A673 (cell line): ENCODE results near the gene RASSF4. TPM values are rescaled to one million over a fixed set of nuclear protein-coding genes. Genes with fewer than 3 reads are reported as not detected.

Source experiments
- BruUV-seq: library from RNA; stranded (reverse); fragments of 400-500 nt; replicated peaks from 2 replicates; lab custom pipeline; 2021; lab: Mats Ljungman, UMichigan
- CTCF ChIA-PET: fragments of 300-600 bp; sonication (Branson Sonifier 250); formaldehyde crosslinking; loops from one replicate; lab custom pipeline; 2022; ENCODE audit warnings: antibody characterized with exemption; lab: Charles Lee
- POLR2A ChIA-PET: fragments of 300-600 bp; sonication (Branson Sonifier 250); formaldehyde crosslinking; loops from one replicate; lab custom pipeline; 2022; ENCODE audit warnings: antibody characterized with exemption; ENCODE audit not compliant: low non-redundant PET; lab: Charles Lee
- DNase-seq: peaks from one replicate; pipeline ENCODE4 v3.0.0-alpha.2; 2015; ENCODE audit warnings: low spot score
- H3K27ac ChIP-seq: fragments of 200-600 bp; sonication (generic); 2 replicates; pipeline ENCODE4 v1.5.1; 2016; ENCODE audit warnings: mixed run types, low read depth, mild to moderate bottlenecking, mixed read lengths, antibody characterized with exemption, low read length; ENCODE audit not compliant: poor library complexity, severe bottlenecking
- H3K27me3 ChIP-seq: fragments of 200-600 bp; sonication (generic); replicated peaks from 2 replicates; pipeline ENCODE4 v1.6.1; 2017; ENCODE audit warnings: mixed run types, low read depth, mild to moderate bottlenecking, mixed read lengths, antibody characterized with exemption, low read length; ENCODE audit not compliant: insufficient read depth, poor library complexity
- H3K36me3 ChIP-seq: fragments of 200-600 bp; sonication (generic); 2 replicates; pipeline ENCODE4 v1.6.1; 2016; ENCODE audit warnings: mixed run types, mild to moderate bottlenecking, mixed read lengths, antibody characterized with exemption, low read length; ENCODE audit not compliant: insufficient read depth, poor library complexity, severe bottlenecking
- H3K4me1 ChIP-seq: fragments of 200-600 bp; sonication (generic); 2 replicates; pipeline ENCODE4 v1.6.1; 2017; ENCODE audit warnings: mixed run types, mild to moderate bottlenecking, mixed read lengths, antibody characterized with exemption, low read length; ENCODE audit not compliant: insufficient read depth, poor library complexity, severe bottlenecking
- H3K4me3 ChIP-seq: fragments of 200-600 bp; sonication (generic); 2 replicates; pipeline ENCODE4 v1.5.1; 2016; ENCODE audit warnings: low read depth, mixed run types, mild to moderate bottlenecking, mixed read lengths, low read length; ENCODE audit not compliant: poor library complexity, severe bottlenecking
- H3K9me3 ChIP-seq: fragments of 200-600 bp; sonication (generic); 2 replicates; pipeline ENCODE4 v1.6.1; 2016; ENCODE audit warnings: mixed run types, low read depth, mild to moderate bottlenecking, mixed read lengths, antibody characterized with exemption, low read length; ENCODE audit not compliant: poor library complexity, severe bottlenecking
- CTCF ChIP-seq: fragments of 300-800, 200-600 bp; sonication (generic); conservative IDR thresholded peaks from 2 replicates; pipeline ENCODE4 v1.5.1; 2017; ENCODE audit warnings: low read depth, mild to moderate bottlenecking, antibody characterized with exemption, low read length, moderate library complexity, mixed read lengths
- EZH2 ChIP-seq: fragments of 200-600 bp; sonication (generic); IDR thresholded peaks from 2 replicates; pipeline ENCODE4 v1.6.1; 2017; ENCODE audit warnings: borderline replicate concordance, low read depth, mild to moderate bottlenecking, mixed read lengths, antibody characterized with exemption, low read length; ENCODE audit not compliant: poor library complexity, severe bottlenecking
- intact Hi-C: fragments of 100-400 bp; cut with micrococcal nuclease; formaldehyde crosslinking; loops from one replicate; pipeline ENCODE4 v1.10.0; 2022; ENCODE audit not compliant: unreplicated experiment
- total RNA-seq: library from RNA; stranded (reverse); gene quantifications from 2 replicates; pipeline ENCODE4 v1.2.3, GENCODE V29; 2021

The RASSF4 gene
- total RNA-seq, 1 experiment from 2014 or later, result 0.71 TPM

GRCh38 chr10:44989597-44990301 is 30.1 kb downstream of the RASSF4 start:
- no peak for DNase-seq
- intact Hi-C loops, result loop anchor here (5.0 kb wide), 1 partner anchor 57 kb away; no protein-coding TSS in a partner anchor
- CTCF ChIA-PET, result no interaction called here
- POLR2A ChIA-PET, result no interaction called here
- Histone ChIP-seq H3K4me3 (no peak overlapping the region), H3K27ac (no peak overlapping the region), H3K4me1 (no peaks in the 10 kb centered on the region), H3K9me3 (no peaks in the 10 kb centered on the region), H3K27me3 (no peaks in the 10 kb centered on the region), H3K36me3 (no peaks in the 10 kb centered on the region)
- TF ChIP-seq CTCF, result no peak
- no peak for TF ChIP-seq EZH2
- BruUV-seq, result no TSS peak

- POLR2A ChIA-PET, result no interaction called here
- H3K4me3 ChIP-seq, result no peak overlapping the region
- CTCF ChIA-PET, result no interaction called here
These were observed 30.7 kb downstream of the RASSF4 start for GRCh38 chr10:44990302-44990655.

GRCh38 chr10:44990965-44991364 is 31.4 kb downstream of the RASSF4 start:
- POLR2A ChIA-PET, result no interaction called here
- TF ChIP-seq CTCF (no peak), EZH2 (no peak)
- Histone ChIP-seq H3K4me1 (no peaks in the 10 kb centered on the region), H3K4me3 (no peak overlapping the region), H3K9me3 (no peaks in the 10 kb centered on the region), H3K27ac (no peak overlapping the region), H3K36me3 (no peaks in the 10 kb centered on the region), H3K27me3 (no peaks in the 10 kb centered on the region)
- no peak for DNase-seq
- no TSS peak for BruUV-seq
- CTCF ChIA-PET, result no interaction called here
- intact Hi-C loops, result loop anchor here (5.0 kb wide), 1 partner anchor 59 kb away; no protein-coding TSS in a partner anchor

More at GRCh38 chr10:44990302-44990655, 30.7 kb downstream of the RASSF4 start:
- no TSS peak for BruUV-seq
- no peaks in the 10 kb centered on the region for H3K9me3 ChIP-seq
- no peaks in the 10 kb centered on the region for H3K27me3 ChIP-seq
- DNase-seq, result peak; percentile 23
- H3K4me1 ChIP-seq, result no peaks in the 10 kb centered on the region
- no peaks in the 10 kb centered on the region for H3K36me3 ChIP-seq
- intact Hi-C loops, result loop anchor here (5.0 kb wide), 1 partner anchor 58 kb away; no protein-coding TSS in a partner anchor
- peak; percentile 51 for TF ChIP-seq CTCF
- no peak for TF ChIP-seq EZH2
- H3K27ac ChIP-seq, result no peak overlapping the region
